ENCODE results near the gene SERPINC1.

SERPINC1 gene

GRCh38 chr1:173860065-173860464, 57.1 kb downstream of the SERPINC1 start:
- TF ChIP-seq GATA2 (IDR thresholded peaks at IDR 0.05; ENCODE audit: low read depth, low read length), result no peak
- no peak for TF ChIP-seq GATA3 (IDR thresholded peaks at IDR 0.05; ENCODE audit: low read depth, low read length)

- TF ChIP-seq GATA3 (IDR thresholded peaks at IDR 0.05; ENCODE audit: low read depth, low read length), result no peak
- TF ChIP-seq GATA2 (IDR thresholded peaks at IDR 0.05; ENCODE audit: low read depth, low read length), result no peak
Measured at GRCh38 chr1:173857363-173857917, 59.7 kb downstream of the SERPINC1 start.

GRCh38 chr1:173856903-173857302, 60.2 kb downstream of the SERPINC1 start:
- TF ChIP-seq GATA3 (IDR thresholded peaks at IDR 0.05; ENCODE audit: low read depth, low read length) (no peak), GATA2 (IDR thresholded peaks at IDR 0.05; ENCODE audit: low read depth, low read length) (no peak)

- no peak for TF ChIP-seq GATA3 (IDR thresholded peaks at IDR 0.05; ENCODE audit: low read depth, low read length)
- no peak for TF ChIP-seq GATA2 (IDR thresholded peaks at IDR 0.05; ENCODE audit: low read depth, low read length)
Measured at GRCh38 chr1:173856014-173856413, 61.1 kb downstream of the SERPINC1 start.

All from SH-SY5Y (cell line).